Transverse colon (tissue), 4 donors: Measurements from ENCODE around the gene USP13.

Experiments
- CTCF ChIP-seq, 5 experiments: fragments of 200-600 bp in 3 of 5; fragments of 450-650 bp in 2 of 5; sonication (generic) in 3 of 5; IDR thresholded peaks; 1 replicate in 2 of 5; 2 replicates in 3 of 5; pipeline ENCODE4 v1.5.1; 2016 to 2017; ENCODE audit warnings: antibody characterized with exemption in 5 of 5, inconsistent platforms in 3 of 5, mild to moderate bottlenecking in 2 of 5, moderate library complexity in 1 of 5
- EP300 ChIP-seq: sonication (generic); formaldehyde crosslinking; IDR thresholded peaks from one replicate; pipeline ENCODE4 v1.6.1; 2017; ENCODE audit warnings: antibody characterized with exemption, low read depth
- POLR2A ChIP-seq: fragments of 450-650 bp; IDR thresholded peaks from one replicate; pipeline ENCODE4 v1.6.1; 2016; ENCODE audit warnings: antibody characterized with exemption, mild to moderate bottlenecking, moderate library complexity
- POLR2AphosphoS5 ChIP-seq, 3 donors: sonication (generic); formaldehyde crosslinking; IDR thresholded peaks; one replicate each; pipeline ENCODE4 v1.6.1; 2016; ENCODE audit warnings: antibody characterized with exemption in 3 of 3

GRCh38 chr3:179671309-179671708 lies 18.5 kb downstream of the USP13 start:
- TF ChIP-seq CTCF (IDR thresholded peaks at IDR 0.05) (no peak), POLR2A (no peak), POLR2AphosphoS5 (IDR thresholded peaks at IDR 0.05) (no peak), EP300 (no peak)
